Neural progenitor cell (in vitro differentiated cells): Measurements from ENCODE around the gene RAE1. TPM values are rescaled to one million over a fixed set of nuclear protein-coding genes. Genes with fewer than 3 reads are reported as not detected.

ENCODE experiments used
- DNase-seq: peaks from one replicate; pipeline ENCODE4 v3.0.0-alpha.2; 2016; ENCODE audit warnings: low spot score
- H2AFZ ChIP-seq: fragments of 200-600 bp; sonication (generic); replicated peaks from 2 replicates; pipeline ENCODE4 v1.6.1; 2016; ENCODE audit warnings: antibody characterized with exemption
- H3F3A ChIP-seq: fragments of 200-600 bp; sonication (generic); 2 replicates; pipeline ENCODE4 v1.6.1; 2016; ENCODE audit warnings: antibody characterized with exemption, low read depth
- H3K27ac ChIP-seq: fragments of 200-600 bp; sonication (generic); 2 replicates; pipeline ENCODE4 v1.5.1; 2016; ENCODE audit warnings: mild to moderate bottlenecking
- H3K27me3 ChIP-seq: fragments of 200-600 bp; sonication (generic); 2 replicates; pipeline ENCODE4 v1.6.1; 2016; ENCODE audit warnings: mild to moderate bottlenecking, moderate library complexity
- H3K36me3 ChIP-seq: fragments of 200-600 bp; sonication (generic); 2 replicates; pipeline ENCODE4 v1.5.1; 2016
- H3K4me1 ChIP-seq: fragments of 200-600 bp; sonication (generic); 2 replicates; pipeline ENCODE4 v1.6.1; 2016; ENCODE audit warnings: mixed run types
- H3K4me2 ChIP-seq: fragments of 200-600 bp; sonication (generic); 2 replicates; pipeline ENCODE4 v1.6.1; 2016
- H3K4me3 ChIP-seq: fragments of 200-600 bp; sonication (generic); 2 replicates; pipeline ENCODE4 v1.5.1; 2016
- H3K79me2 ChIP-seq: fragments of 200-600 bp; sonication (generic); 2 replicates; pipeline ENCODE4 v1.6.1; 2016; ENCODE audit warnings: low read depth
- H3K9ac ChIP-seq: fragments of 200-600 bp; sonication (generic); 2 replicates; pipeline ENCODE4 v1.6.1; 2016
- H3K9me3 ChIP-seq: fragments of 200-600 bp; sonication (generic); 2 replicates; pipeline ENCODE4 v1.5.1; 2016; ENCODE audit warnings: low read depth
- H4K20me1 ChIP-seq: fragments of 200-600 bp; sonication (generic); 2 replicates; pipeline ENCODE4 v1.6.1; 2016; ENCODE audit warnings: low read depth
- H3K27ac Mint-ChIP-seq: 3 replicates; pipeline ENCODE4 v1.8.0; 2021; ENCODE audit warnings: mixed read lengths
- H3K27me3 Mint-ChIP-seq: 2 replicates; pipeline ENCODE4 v1.8.0; 2022; ENCODE audit warnings: low read depth, mild to moderate bottlenecking, inconsistent platforms, moderate library complexity, mixed read lengths; ENCODE audit not compliant: insufficient read depth
- H3K36me3 Mint-ChIP-seq: 3 replicates; pipeline ENCODE4 v1.8.0; 2021; ENCODE audit warnings: mixed read lengths
- H3K4me1 Mint-ChIP-seq: 3 replicates; pipeline ENCODE4 v1.8.0; 2021; ENCODE audit warnings: mixed read lengths
- H3K4me3 Mint-ChIP-seq: 3 replicates; pipeline ENCODE4 v1.8.0; 2021; ENCODE audit warnings: mild to moderate bottlenecking, moderate library complexity, mixed read lengths
- H3K9me3 Mint-ChIP-seq: 3 replicates; pipeline ENCODE4 v1.8.0; 2020; ENCODE audit warnings: mixed read lengths
- CTCF ChIP-seq: fragments of 200-600 bp; sonication (generic); IDR thresholded peaks from 2 replicates; pipeline ENCODE4 v1.5.1; 2017; ENCODE audit warnings: antibody characterized with exemption, mild to moderate bottlenecking
- EZH2 ChIP-seq: fragments of 200-600 bp; sonication (generic); IDR thresholded peaks from 2 replicates; pipeline ENCODE4 v1.6.1; 2017; ENCODE audit warnings: antibody characterized with exemption, mild to moderate bottlenecking, moderate library complexity
- EZH2phosphoT487 ChIP-seq: fragments of 200-600 bp; sonication (generic); IDR thresholded peaks from 2 replicates; pipeline ENCODE4 v1.6.1; 2017; ENCODE audit warnings: antibody characterized with exemption
- total RNA-seq: library from RNA; depleted of rRNA; stranded (reverse); fragments of >200 nt; gene quantifications from 2 replicates; pipeline ENCODE4 v1.2.3, GENCODE V29; 2015; ENCODE audit warnings: low replicate concordance

RAE1 gene
- total RNA-seq, 1 donor from 2014 or later: 77.6 TPM

DNA sequence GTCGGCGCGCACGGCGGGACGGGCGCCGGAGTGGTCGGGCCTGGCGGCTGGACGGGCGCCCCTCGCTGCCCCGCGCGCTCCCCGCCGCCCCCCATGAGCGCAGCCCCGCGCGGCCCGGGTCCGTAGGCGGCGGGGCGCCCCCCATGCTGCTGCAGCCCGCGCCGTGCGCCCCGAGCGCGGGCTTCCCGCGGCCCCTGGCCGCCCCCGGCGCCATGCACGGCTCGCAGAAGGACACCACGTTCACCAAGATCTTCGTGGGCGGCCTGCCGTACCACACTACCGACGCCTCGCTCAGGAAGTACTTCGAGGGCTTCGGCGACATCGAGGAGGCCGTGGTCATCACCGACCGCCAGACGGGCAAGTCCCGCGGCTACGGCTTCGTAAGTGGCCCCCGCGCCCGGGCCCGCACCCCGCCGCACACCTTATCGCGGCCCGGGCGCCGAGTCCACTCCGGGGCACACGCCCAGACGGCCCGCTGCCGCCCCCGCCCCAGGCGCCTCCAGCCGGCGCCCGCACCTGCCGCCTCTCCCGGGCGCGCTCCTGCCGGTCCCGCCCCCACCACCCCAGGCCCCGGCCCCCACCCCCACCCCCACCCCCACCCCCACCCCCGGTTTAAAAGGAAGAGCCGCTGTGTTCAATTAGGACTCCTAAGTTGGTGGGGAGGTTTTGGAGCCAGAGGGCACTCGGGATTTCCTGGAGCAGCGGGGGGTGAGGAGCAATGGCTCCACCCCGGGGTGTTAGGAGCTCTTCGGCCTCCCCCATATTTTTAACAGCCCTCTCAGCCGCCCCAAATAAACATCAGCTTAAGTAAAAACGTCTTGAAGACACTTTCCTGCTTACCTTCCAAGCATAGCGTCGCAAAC, 40.6 kb downstream of the RAE1 start:
- H3K27ac Mint-ChIP-seq: peak overlapping the region; percentile 57
- peak overlapping the region; percentile 39 for H3K9ac ChIP-seq
- H3K4me1 Mint-ChIP-seq: peaks cover 49% of the 10 kb centered on the region
- no peaks in the 10 kb centered on the region for H3K9me3 ChIP-seq
- no peak overlapping the region for H2AFZ ChIP-seq
- peaks cover 33% of the 10 kb centered on the region for H3K4me1 ChIP-seq
- peaks cover 18% of the 10 kb centered on the region for H3K27me3 ChIP-seq
- DNase-seq: peak; percentile 54
- TF ChIP-seq EZH2 (no peak), EZH2phosphoT487 (no peak), CTCF (no peak)
- H3K36me3 ChIP-seq: no peaks in the 10 kb centered on the region
- peak overlapping the region; percentile 87 for H3K4me3 Mint-ChIP-seq
- H3F3A ChIP-seq: peaks cover 51% of the 10 kb centered on the region
- H3K9me3 Mint-ChIP-seq: no peaks in the 10 kb centered on the region
- peaks cover 6% of the 10 kb centered on the region for H3K27me3 Mint-ChIP-seq
- peaks cover 45% of the 10 kb centered on the region for H3K79me2 ChIP-seq
- peak overlapping the region; percentile 87 for H3K4me2 ChIP-seq
- H3K36me3 Mint-ChIP-seq: peaks cover 7% of the 10 kb centered on the region
- H4K20me1 ChIP-seq: peaks cover 45% of the 10 kb centered on the region
- H3K4me3 ChIP-seq: peak overlapping the region; percentile 75
- H3K27ac ChIP-seq: no peak overlapping the region

GRCh38 chr20:57392512-57393271, 41.6 kb downstream of the RAE1 start:
- Mint-ChIP-seq H3K27ac (no peak overlapping the region), H3K27me3 (peaks cover 6% of the 10 kb centered on the region), H3K4me3 (peak overlapping the region; percentile 87), H3K9me3 (no peaks in the 10 kb centered on the region), H3K4me1 (peaks cover 54% of the 10 kb centered on the region), H3K36me3 (peaks cover 7% of the 10 kb centered on the region)
- Histone ChIP-seq H3K9ac (no peak overlapping the region), H3K9me3 (no peaks in the 10 kb centered on the region), H3K27me3 (peaks cover 18% of the 10 kb centered on the region), H4K20me1 (peaks cover 53% of the 10 kb centered on the region), H3K27ac (no peak overlapping the region), H3K79me2 (peaks cover 55% of the 10 kb centered on the region), H3K4me2 (peak overlapping the region; percentile 87), H3F3A (peaks cover 52% of the 10 kb centered on the region), H3K4me3 (peak overlapping the region; percentile 75), H3K36me3 (no peaks in the 10 kb centered on the region), H2AFZ (no peak overlapping the region), H3K4me1 (peaks cover 33% of the 10 kb centered on the region)
- TF ChIP-seq CTCF: no peak
- no peak for TF ChIP-seq EZH2phosphoT487
- TF ChIP-seq EZH2: no peak
- no peak for DNase-seq

DNA sequence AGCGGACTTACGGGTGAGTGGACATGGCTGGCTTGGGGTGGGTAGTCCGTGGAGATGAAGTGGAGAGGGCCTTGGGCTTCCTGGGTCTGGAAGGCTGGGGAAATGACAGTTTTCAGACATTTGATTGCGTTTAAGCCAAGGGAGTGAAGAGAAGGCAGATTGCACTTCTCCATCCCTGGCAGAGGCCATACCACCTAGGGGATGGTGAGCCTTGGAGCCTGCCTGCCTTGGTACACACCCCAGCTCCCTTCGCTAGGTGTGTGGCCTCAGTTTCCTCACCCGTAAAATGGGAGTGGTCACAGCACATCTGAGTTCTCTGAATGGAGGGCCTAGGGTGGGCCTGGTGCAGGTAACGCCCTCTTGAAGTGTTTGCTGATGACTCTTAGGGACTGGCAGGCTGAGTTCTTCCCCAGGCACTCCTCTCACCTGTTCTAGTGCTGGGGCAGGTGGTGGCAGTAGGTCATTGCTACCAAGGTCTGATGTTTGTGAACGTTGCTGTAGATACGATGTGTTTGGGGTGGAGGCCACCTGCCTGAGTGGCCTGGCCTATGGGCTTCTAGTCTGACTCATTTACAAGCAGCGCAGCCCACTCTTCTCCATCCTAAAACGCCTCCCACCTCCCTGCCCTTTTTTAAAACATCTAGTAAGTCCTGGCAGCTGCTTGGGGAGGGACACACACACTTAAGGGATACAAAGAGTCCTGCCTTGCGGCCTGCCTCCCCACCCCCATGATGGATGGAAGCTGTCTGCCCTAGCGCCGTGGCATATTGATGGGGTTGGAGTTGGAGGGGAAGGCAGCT, 42.5 kb downstream of the RAE1 start:
- Mint-ChIP-seq H3K36me3 (peaks cover 7% of the 10 kb centered on the region), H3K27ac (no peak overlapping the region), H3K27me3 (peaks cover 6% of the 10 kb centered on the region), H3K9me3 (no peaks in the 10 kb centered on the region), H3K4me1 (peaks cover 58% of the 10 kb centered on the region), H3K4me3 (peak overlapping the region; percentile 87)
- Histone ChIP-seq H2AFZ (no peak overlapping the region), H3K27ac (no peak overlapping the region), H3K36me3 (no peaks in the 10 kb centered on the region), H3F3A (peaks cover 44% of the 10 kb centered on the region), H3K27me3 (peaks cover 18% of the 10 kb centered on the region), H3K4me3 (no peak overlapping the region), H4K20me1 (peaks cover 57% of the 10 kb centered on the region), H3K9me3 (no peaks in the 10 kb centered on the region), H3K79me2 (peaks cover 64% of the 10 kb centered on the region), H3K4me1 (peaks cover 36% of the 10 kb centered on the region), H3K9ac (no peak overlapping the region), H3K4me2 (peak overlapping the region; percentile 87)
- TF ChIP-seq EZH2: no peak
- TF ChIP-seq CTCF: no peak
- TF ChIP-seq EZH2phosphoT487: no peak
- DNase-seq: no peak
